ENCODE measurements around the gene LRP1. TPM values are rescaled to one million over a fixed set of nuclear protein-coding genes. Genes with fewer than 3 reads are reported as not detected.
A peak's percentile ranks its signal among the peaks of the same experiment; 100 is the strongest.

The LRP1 gene
- polyA plus RNA-seq, 1 donor (not counting 4 experiments of a cell fraction or from before 2014, with no cell fraction given): 4.9 TPM

DNA sequence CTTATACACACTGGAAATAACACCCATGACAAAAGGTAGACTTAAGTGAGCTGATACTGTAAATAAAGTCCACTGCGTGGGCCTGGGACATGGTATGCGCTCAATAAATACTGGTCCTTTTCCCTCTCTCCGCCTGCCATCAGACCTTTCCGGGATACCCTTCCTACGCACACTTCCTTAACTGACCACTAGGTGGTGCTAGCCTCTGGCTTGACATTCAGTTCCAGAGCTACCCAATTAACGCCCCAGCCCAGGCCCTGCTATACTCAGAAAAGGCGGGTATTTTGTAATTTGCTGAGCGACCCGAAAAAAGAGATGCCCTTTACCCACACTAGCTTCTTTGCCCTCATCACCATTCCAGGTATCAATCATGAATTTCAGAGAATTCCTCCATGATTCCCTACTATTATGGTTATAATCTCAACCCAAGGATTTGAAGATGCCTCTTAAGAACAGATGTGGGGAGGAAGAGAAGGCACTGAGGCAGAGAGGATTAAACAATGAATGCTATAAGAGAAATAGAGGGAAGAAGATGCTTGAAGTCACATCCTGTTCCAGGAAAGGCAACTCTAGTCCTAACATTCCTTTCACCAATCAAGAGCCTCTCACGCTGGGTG lies 3.9 kb upstream of the LRP1 start:
- H3K9me1 ChIP-seq (ENCODE audit: control insufficient read depth, extremely low read depth, insufficient read depth, low read length): no peaks in the 10 kb centered on the region
- H3K4me1 ChIP-seq (ENCODE audit: control insufficient read depth, extremely low read depth, insufficient read depth, low read length): peaks cover 16% of the 10 kb centered on the region
- DNase-seq (ENCODE audit: low read depth, low spot score): no peak
- H3K36me3 ChIP-seq (ENCODE audit: control insufficient read depth in 2 of 2, extremely low read depth in 1 of 2, insufficient read depth in 2 of 2, low read length in 2 of 2): no peaks in the 10 kb centered on the region
- H3K9me3 ChIP-seq (ENCODE audit: control insufficient read depth, low read depth, low read length): no peaks in the 10 kb centered on the region
- no peaks in the 10 kb centered on the region for H3K79me2 ChIP-seq (ENCODE audit: control insufficient read depth, insufficient read depth, low read length)
- no peak overlapping the region for H3K9ac ChIP-seq (ENCODE audit: control insufficient read depth, extremely low read depth, insufficient read depth, low read length)
- H4K20me1 ChIP-seq (ENCODE audit: control insufficient read depth, extremely low read depth, insufficient read depth, low read length): no peaks in the 10 kb centered on the region
- no peak for FAIRE-seq
- H3K4me3 ChIP-seq (ENCODE audit: control insufficient read depth in 2 of 3, extremely low read depth in 1 of 3, insufficient read depth in 2 of 3, low read depth in 1 of 3, low read length in 3 of 3): no peak overlapping the region
- TF ChIP-seq, protein P1, sequence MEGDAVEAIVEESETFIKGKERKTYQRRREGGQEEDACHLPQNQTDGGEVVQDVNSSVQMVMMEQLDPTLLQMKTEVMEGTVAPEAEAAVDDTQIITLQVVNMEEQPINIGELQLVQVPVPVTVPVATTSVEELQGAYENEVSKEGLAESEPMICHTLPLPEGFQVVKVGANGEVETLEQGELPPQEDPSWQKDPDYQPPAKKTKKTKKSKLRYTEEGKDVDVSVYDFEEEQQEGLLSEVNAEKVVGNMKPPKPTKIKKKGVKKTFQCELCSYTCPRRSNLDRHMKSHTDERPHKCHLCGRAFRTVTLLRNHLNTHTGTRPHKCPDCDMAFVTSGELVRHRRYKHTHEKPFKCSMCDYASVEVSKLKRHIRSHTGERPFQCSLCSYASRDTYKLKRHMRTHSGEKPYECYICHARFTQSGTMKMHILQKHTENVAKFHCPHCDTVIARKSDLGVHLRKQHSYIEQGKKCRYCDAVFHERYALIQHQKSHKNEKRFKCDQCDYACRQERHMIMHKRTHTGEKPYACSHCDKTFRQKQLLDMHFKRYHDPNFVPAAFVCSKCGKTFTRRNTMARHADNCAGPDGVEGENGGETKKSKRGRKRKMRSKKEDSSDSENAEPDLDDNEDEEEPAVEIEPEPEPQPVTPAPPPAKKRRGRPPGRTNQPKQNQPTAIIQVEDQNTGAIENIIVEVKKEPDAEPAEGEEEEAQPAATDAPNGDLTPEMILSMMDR (optimal IDR thresholded peaks at IDR 0.05 in 1 of 3, IDR thresholded peaks at IDR 0.05 in 1 of 3, conservative IDR thresholded peaks at IDR 0.05 in 1 of 3; ENCODE audit: extremely low read depth in 1 of 3, insufficient read depth in 2 of 3, low read length in 3 of 3): peak; percentile 90 to 98 (median 98)
- no peak for TF ChIP-seq EZH2 (IDR thresholded peaks at IDR 0.05; ENCODE audit: low read length)
- no peak overlapping the region for H3K27ac ChIP-seq (ENCODE audit: control insufficient read depth, insufficient read depth, low read length)
- H3K4me2 ChIP-seq (ENCODE audit: control insufficient read depth, extremely low read depth, insufficient read depth, low read depth, low read length): no peak overlapping the region
- H3K27me3 ChIP-seq (ENCODE audit: control insufficient read depth, extremely low read depth, insufficient read depth, low read length): no peaks in the 10 kb centered on the region
- no peak overlapping the region for H2AFZ ChIP-seq (ENCODE audit: control insufficient read depth, low read length)
- dilution Hi-C loops (cut with MboI; ENCODE audit: extremely low pct_ligation_motif_present, low sequenced_read_pairs): no loop called here

DNA sequence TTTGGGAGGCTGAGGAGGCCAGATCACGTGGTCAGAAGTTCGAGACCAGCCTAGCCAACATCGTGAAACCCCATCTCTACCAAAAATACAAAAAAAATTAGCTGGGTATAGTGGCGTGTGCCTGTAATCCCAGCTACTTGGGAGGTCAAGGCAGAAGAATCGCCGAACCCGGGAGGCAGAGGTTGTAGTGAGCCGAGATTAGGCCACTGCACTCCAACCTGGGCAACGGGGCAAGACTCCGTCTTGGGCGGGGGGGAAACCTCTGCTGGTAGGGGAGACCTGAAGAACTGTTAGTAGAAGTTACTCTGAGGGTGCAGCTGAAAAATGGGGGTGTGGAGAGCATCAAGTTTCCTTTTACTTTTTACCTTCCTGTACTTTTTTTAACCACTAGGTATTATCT lies 2.2 kb upstream of the LRP1 start:
- no peak overlapping the region for H3K27ac ChIP-seq (ENCODE audit: control insufficient read depth, insufficient read depth, low read length)
- H3K4me1 ChIP-seq (ENCODE audit: control insufficient read depth, extremely low read depth, insufficient read depth, low read length): peaks cover 16% of the 10 kb centered on the region
- H2AFZ ChIP-seq (ENCODE audit: control insufficient read depth, low read length): no peak overlapping the region

More for the DNA sequence above, 2.2 kb upstream of the LRP1 start:
- DNase-seq (ENCODE audit: low read depth, low spot score): no peak
- H3K9me3 ChIP-seq (ENCODE audit: control insufficient read depth, low read depth, low read length): no peaks in the 10 kb centered on the region
- H3K9me1 ChIP-seq (ENCODE audit: control insufficient read depth, extremely low read depth, insufficient read depth, low read length): no peaks in the 10 kb centered on the region
- no peaks in the 10 kb centered on the region for H3K27me3 ChIP-seq (ENCODE audit: control insufficient read depth, extremely low read depth, insufficient read depth, low read length)
- no peaks in the 10 kb centered on the region for H3K36me3 ChIP-seq (ENCODE audit: control insufficient read depth in 2 of 2, extremely low read depth in 1 of 2, insufficient read depth in 2 of 2, low read length in 2 of 2)
- no peak for FAIRE-seq
- TF ChIP-seq, protein P1 (optimal IDR thresholded peaks at IDR 0.05 in 1 of 3, IDR thresholded peaks at IDR 0.05 in 1 of 3, conservative IDR thresholded peaks at IDR 0.05 in 1 of 3; ENCODE audit: extremely low read depth in 1 of 3, insufficient read depth in 2 of 3, low read length in 3 of 3): no peak
- TF ChIP-seq EZH2 (IDR thresholded peaks at IDR 0.05; ENCODE audit: low read length): no peak
- H3K4me3 ChIP-seq (ENCODE audit: control insufficient read depth in 2 of 3, extremely low read depth in 1 of 3, insufficient read depth in 2 of 3, low read depth in 1 of 3, low read length in 3 of 3): no peak overlapping the region
- no peak overlapping the region for H3K4me2 ChIP-seq (ENCODE audit: control insufficient read depth, extremely low read depth, insufficient read depth, low read depth, low read length)
- no peaks in the 10 kb centered on the region for H4K20me1 ChIP-seq (ENCODE audit: control insufficient read depth, extremely low read depth, insufficient read depth, low read length)
- dilution Hi-C loops (cut with MboI; ENCODE audit: extremely low pct_ligation_motif_present, low sequenced_read_pairs): no loop called here
- no peaks in the 10 kb centered on the region for H3K79me2 ChIP-seq (ENCODE audit: control insufficient read depth, insufficient read depth, low read length)
- H3K9ac ChIP-seq (ENCODE audit: control insufficient read depth, extremely low read depth, insufficient read depth, low read length): no peak overlapping the region
